HFFc6 (cell line): ENCODE results near the gene NEUROD1. TPM values are rescaled to one million over a fixed set of nuclear protein-coding genes. Genes with fewer than 3 reads are reported as not detected.
A peak's percentile ranks its signal among the peaks of the same experiment; 100 is the strongest.

Source experiments
- DNase-seq: peaks from one replicate; pipeline ENCODE4 v3.0.0-alpha.2; 2018
- H3K27ac Mint-ChIP-seq: 2 replicates; pipeline ENCODE4 v1.8.0; 2020; ENCODE audit warnings: mild to moderate bottlenecking, mixed read lengths
- H3K27me3 Mint-ChIP-seq: 2 replicates; pipeline ENCODE4 v1.8.0; 2021; ENCODE audit warnings: mild to moderate bottlenecking, moderate library complexity, mixed read lengths; ENCODE audit not compliant: insufficient read depth
- H3K36me3 Mint-ChIP-seq: 2 replicates; pipeline ENCODE4 v1.8.0; 2021; ENCODE audit warnings: low read depth, mixed read lengths
- H3K4me1 Mint-ChIP-seq: 2 replicates; pipeline ENCODE4 v1.8.0; 2020; ENCODE audit warnings: low read depth, mixed read lengths
- H3K4me3 Mint-ChIP-seq: 2 replicates; pipeline ENCODE4 v1.8.0; 2020; ENCODE audit warnings: mild to moderate bottlenecking, moderate library complexity, mixed read lengths
- H3K9me3 Mint-ChIP-seq: 2 replicates; pipeline ENCODE4 v1.8.0; 2020; ENCODE audit warnings: mild to moderate bottlenecking, mixed read lengths
- CTCF ChIP-seq: fragments of 200-600 bp; sonication (generic); IDR thresholded peaks from 2 replicates; pipeline ENCODE4 v1.5.0; 2021; ENCODE audit warnings: antibody characterized with exemption, mild to moderate bottlenecking
- total RNA-seq, 6 experiments: library from RNA; stranded (reverse); fragmentation: NEBNext Ultra II Directional; extraction: Animal tissue kit (Norgen Biotek cat#: 25700); gene quantifications; 2 replicates in 1 of 6; 3 replicates in 5 of 6; pipeline ENCODE4 v1.2.3, GENCODE V29; 2021

The NEUROD1 gene
- total RNA-seq, 6 experiments from 2014 or later, result not detected

- H3K36me3 Mint-ChIP-seq, result peaks cover 7% of the 10 kb centered on the region; the same call in 1 of the 2 replicates
Measured at GRCh38 chr2:181686576-181687185, 6.4 kb upstream of the NEUROD1 start.

GRCh38 chr2:181685150-181685688 lies 4.9 kb upstream of the NEUROD1 start:
- H3K4me1 Mint-ChIP-seq, result peaks cover 27% of the 10 kb centered on the region
- H3K9me3 Mint-ChIP-seq, result peaks cover 13% of the 10 kb centered on the region
- no peak overlapping the region for H3K27ac Mint-ChIP-seq
- no peak for DNase-seq
- H3K27me3 Mint-ChIP-seq, result peaks cover 54% of the 10 kb centered on the region
- H3K4me3 Mint-ChIP-seq, result no peak overlapping the region
- TF ChIP-seq CTCF, result no peak
- H3K36me3 Mint-ChIP-seq, result peaks cover 14% of the 10 kb centered on the region

More at GRCh38 chr2:181686576-181687185, 6.4 kb upstream of the NEUROD1 start:
- Mint-ChIP-seq H3K9me3 (peaks cover 6% of the 10 kb centered on the region; the same call in 1 of the 2 replicates), H3K27me3 (peaks cover 44% of the 10 kb centered on the region), H3K4me1 (peaks cover 12% of the 10 kb centered on the region), H3K27ac (no peak overlapping the region), H3K4me3 (no peak overlapping the region)
- DNase-seq, result no peak
- no peak for TF ChIP-seq CTCF

- no peak for TF ChIP-seq CTCF
- Mint-ChIP-seq H3K9me3 (peaks cover 13% of the 10 kb centered on the region), H3K27me3 (peaks cover 53% of the 10 kb centered on the region), H3K27ac (no peak overlapping the region), H3K4me1 (peaks cover 30% of the 10 kb centered on the region), H3K4me3 (no peak overlapping the region; the same call in 1 of the 2 replicates), H3K36me3 (peaks cover 14% of the 10 kb centered on the region)
- DNase-seq, result no peak
Measured at GRCh38 chr2:181684454-181685149, 4.3 kb upstream of the NEUROD1 start.

- peak; percentile 16 for DNase-seq
- TF ChIP-seq CTCF, result no peak
- H3K4me1 Mint-ChIP-seq, result peaks cover 38% of the 10 kb centered on the region
- peak overlapping the region; percentile 79 for H3K4me3 Mint-ChIP-seq
- peaks cover 15% of the 10 kb centered on the region for H3K36me3 Mint-ChIP-seq
- H3K9me3 Mint-ChIP-seq, result peaks cover 13% of the 10 kb centered on the region
- H3K27ac Mint-ChIP-seq, result no peak overlapping the region
- peaks cover 60% of the 10 kb centered on the region for H3K27me3 Mint-ChIP-seq
Measured at GRCh38 chr2:181683518-181684453, 3.5 kb upstream of the NEUROD1 start.

GRCh38 chr2:181682795-181683517 lies 2.6 kb upstream of the NEUROD1 start:
- Mint-ChIP-seq H3K27ac (no peak overlapping the region), H3K27me3 (peaks cover 65% of the 10 kb centered on the region)

More at GRCh38 chr2:181682795-181683517, 2.6 kb upstream of the NEUROD1 start:
- DNase-seq, result no peak
- H3K36me3 Mint-ChIP-seq, result peaks cover 18% of the 10 kb centered on the region
- H3K9me3 Mint-ChIP-seq, result peaks cover 19% of the 10 kb centered on the region
- peak overlapping the region; percentile 79 for H3K4me3 Mint-ChIP-seq
- no peak for TF ChIP-seq CTCF
- H3K4me1 Mint-ChIP-seq, result peaks cover 38% of the 10 kb centered on the region
